HFFc6 (cell line): ENCODE data around the gene BMERB1. TPM values are rescaled to one million over a fixed set of nuclear protein-coding genes. Genes with fewer than 3 reads are reported as not detected.

Experiments
- DNase-seq: peaks from one replicate; pipeline ENCODE4 v3.0.0-alpha.2; 2018
- H3K27ac Mint-ChIP-seq: 2 replicates; pipeline ENCODE4 v1.8.0; 2020; ENCODE audit warnings: mild to moderate bottlenecking, mixed read lengths
- H3K27me3 Mint-ChIP-seq: 2 replicates; pipeline ENCODE4 v1.8.0; 2021; ENCODE audit warnings: mild to moderate bottlenecking, moderate library complexity, mixed read lengths; ENCODE audit not compliant: insufficient read depth
- H3K36me3 Mint-ChIP-seq: 2 replicates; pipeline ENCODE4 v1.8.0; 2021; ENCODE audit warnings: low read depth, mixed read lengths
- H3K4me1 Mint-ChIP-seq: 2 replicates; pipeline ENCODE4 v1.8.0; 2020; ENCODE audit warnings: low read depth, mixed read lengths
- H3K4me3 Mint-ChIP-seq: 2 replicates; pipeline ENCODE4 v1.8.0; 2020; ENCODE audit warnings: mild to moderate bottlenecking, moderate library complexity, mixed read lengths
- H3K9me3 Mint-ChIP-seq: 2 replicates; pipeline ENCODE4 v1.8.0; 2020; ENCODE audit warnings: mild to moderate bottlenecking, mixed read lengths
- CTCF ChIP-seq: fragments of 200-600 bp; sonication (generic); IDR thresholded peaks from 2 replicates; pipeline ENCODE4 v1.5.0; 2021; ENCODE audit warnings: antibody characterized with exemption, mild to moderate bottlenecking
- total RNA-seq, 6 experiments: library from RNA; stranded (reverse); fragmentation: NEBNext Ultra II Directional; extraction: Animal tissue kit (Norgen Biotek cat#: 25700); gene quantifications; 2 replicates in 1 of 6; 3 replicates in 5 of 6; pipeline ENCODE4 v1.2.3, GENCODE V29; 2021

The BMERB1 gene
- total RNA-seq, 6 experiments from 2014 or later = 24.3 to 35.1 (median 29.9) TPM

GRCh38 chr16:15621456-15621855 lies 187.1 kb downstream of the BMERB1 start:
- Mint-ChIP-seq H3K9me3 (no peaks in the 10 kb centered on the region), H3K27ac (no peak overlapping the region), H3K27me3 (no peaks in the 10 kb centered on the region; the same call in none of the 2 replicates), H3K4me3 (no peak overlapping the region), H3K4me1 (peaks cover 29% of the 10 kb centered on the region), H3K36me3 (peaks cover 64% of the 10 kb centered on the region)
- DNase-seq = no peak
- TF ChIP-seq CTCF = no peak

- TF ChIP-seq CTCF = no peak
- Mint-ChIP-seq H3K27ac (no peak overlapping the region), H3K9me3 (no peaks in the 10 kb centered on the region), H3K36me3 (peaks cover 60% of the 10 kb centered on the region), H3K4me1 (peaks cover 29% of the 10 kb centered on the region), H3K4me3 (no peak overlapping the region), H3K27me3 (no peaks in the 10 kb centered on the region; the same call in none of the 2 replicates)
- no peak for DNase-seq
These were observed 187.5 kb downstream of the BMERB1 start for GRCh38 chr16:15621889-15622288.

GRCh38 chr16:15631730-15632409 lies 197.5 kb downstream of the BMERB1 start:
- Mint-ChIP-seq H3K4me3 (no peak overlapping the region), H3K36me3 (peaks cover 15% of the 10 kb centered on the region), H3K4me1 (no peaks in the 10 kb centered on the region), H3K9me3 (no peaks in the 10 kb centered on the region), H3K27ac (no peak overlapping the region), H3K27me3 (no peaks in the 10 kb centered on the region)
- DNase-seq = no peak
- TF ChIP-seq CTCF = no peak

- no peak for DNase-seq
- no peaks in the 10 kb centered on the region; the same call in 1 of the 2 replicates for H3K4me1 Mint-ChIP-seq
- H3K27me3 Mint-ChIP-seq = no peaks in the 10 kb centered on the region
- H3K27ac Mint-ChIP-seq = no peak overlapping the region
- no peak for TF ChIP-seq CTCF
- no peaks in the 10 kb centered on the region for H3K9me3 Mint-ChIP-seq
- peaks cover 25% of the 10 kb centered on the region for H3K36me3 Mint-ChIP-seq
- no peak overlapping the region for H3K4me3 Mint-ChIP-seq
These were observed 201.5 kb downstream of the BMERB1 start for GRCh38 chr16:15635926-15636325.

GRCh38 chr16:15636392-15636873 lies 202.0 kb downstream of the BMERB1 start:
- H3K27me3 Mint-ChIP-seq = no peaks in the 10 kb centered on the region
- H3K9me3 Mint-ChIP-seq = no peaks in the 10 kb centered on the region
- no peak for TF ChIP-seq CTCF
- no peak for DNase-seq
- no peak overlapping the region for H3K27ac Mint-ChIP-seq
- H3K4me3 Mint-ChIP-seq = no peak overlapping the region
- H3K36me3 Mint-ChIP-seq = peaks cover 25% of the 10 kb centered on the region
- peaks cover 5% of the 10 kb centered on the region for H3K4me1 Mint-ChIP-seq

Other genes with a start within 250 kb of the BMERB1 start
- under 1 TPM in 5 of 6 experiments, not detected in 1; 0.21 to 0.66 (median 0.28) TPM for gene NPIPA5, start 56.3 kb upstream of the BMERB1 start, total RNA-seq
- not detected for gene MPV17L, start 38.8 kb upstream of the BMERB1 start, total RNA-seq
- 10 to 100 TPM; 34.9 to 39.4 (median 38.5) TPM for gene MARF1, start 208.6 kb downstream of the BMERB1 start, total RNA-seq
- 10 to 100 TPM; 40.6 to 61.0 (median 58.2) TPM for gene NDE1, start 215.7 kb downstream of the BMERB1 start, total RNA-seq